Keratinocyte (primary cell): ENCODE measurements around the gene PPHLN1. TPM values are rescaled to one million over a fixed set of nuclear protein-coding genes. Genes with fewer than 3 reads are reported as not detected.

ENCODE experiments used
- DNase-seq: peaks from one replicate; pipeline ENCODE4 v3.0.0-alpha.2; 2011; ENCODE audit warnings: low read depth, missing footprints, low spot score
- FAIRE-seq: peaks from 2 replicates; lab custom pipeline; 2011; peaks lifted over from hg19 to GRCh38; lab: Jason Lieb, UNC
- H2AFZ ChIP-seq: 2 replicates; pipeline ENCODE4 v1.6.0; 2012; ENCODE audit warnings: low read length, control low read depth, inconsistent platforms; ENCODE audit not compliant: control insufficient read depth
- H3K27ac ChIP-seq: 2 replicates; pipeline ENCODE4 v1.5.1; 2011; ENCODE audit warnings: low read length; ENCODE audit not compliant: control insufficient read depth, insufficient read depth
- H3K27me3 ChIP-seq: 3 replicates; pipeline ENCODE4 v1.6.0; 2011; ENCODE audit warnings: low read length; ENCODE audit not compliant: control insufficient read depth, insufficient read depth; ENCODE audit errors: extremely low read depth
- H3K36me3 ChIP-seq, 2 experiments: 2 replicates in 1 of 2; 3 replicates in 1 of 2; pipeline ENCODE4 v1.5.1; 2011; ENCODE audit warnings: low read length in 2 of 2, mild to moderate bottlenecking in 1 of 2; ENCODE audit not compliant: control insufficient read depth in 2 of 2, insufficient read depth in 2 of 2; ENCODE audit errors: extremely low read depth in 1 of 2
- H3K4me1 ChIP-seq: 3 replicates; pipeline ENCODE4 v1.5.1; 2011; ENCODE audit warnings: low read length; ENCODE audit not compliant: control insufficient read depth, insufficient read depth; ENCODE audit errors: extremely low read depth
- H3K4me2 ChIP-seq: 3 replicates; pipeline ENCODE4 v1.6.0; 2011; ENCODE audit warnings: low read depth, low read length; ENCODE audit not compliant: control insufficient read depth, insufficient read depth; ENCODE audit errors: extremely low read depth
- H3K4me3 ChIP-seq, 3 experiments: fragments of 200-600 bp in 1 of 3; sonication (generic) in 1 of 3; 2 replicates in 2 of 3; 3 replicates in 1 of 3; pipeline ENCODE4 v1.5.1; 2011 to 2016; ENCODE audit warnings: low read length in 3 of 3, mild to moderate bottlenecking in 3 of 3, control low read depth in 2 of 3, inconsistent platforms in 1 of 3, low read depth in 1 of 3, mixed read lengths in 1 of 3, mixed run types in 1 of 3, moderate library complexity in 1 of 3; ENCODE audit not compliant: control insufficient read depth in 2 of 3, insufficient read depth in 2 of 3; ENCODE audit errors: extremely low read depth in 1 of 3
- H3K79me2 ChIP-seq: 2 replicates; pipeline ENCODE4 v1.6.0; 2012; ENCODE audit warnings: low read length; ENCODE audit not compliant: control insufficient read depth, insufficient read depth
- H3K9ac ChIP-seq: 3 replicates; pipeline ENCODE4 v1.6.0; 2011; ENCODE audit warnings: low read length; ENCODE audit not compliant: control insufficient read depth, insufficient read depth; ENCODE audit errors: extremely low read depth
- H3K9me1 ChIP-seq: 3 replicates; pipeline ENCODE4 v1.6.0; 2011; ENCODE audit warnings: low read length; ENCODE audit not compliant: control insufficient read depth, insufficient read depth; ENCODE audit errors: extremely low read depth
- H3K9me3 ChIP-seq: 2 replicates; pipeline ENCODE4 v1.5.1; 2012; ENCODE audit warnings: low read depth, low read length; ENCODE audit not compliant: control insufficient read depth
- H4K20me1 ChIP-seq: 3 replicates; pipeline ENCODE4 v1.6.0; 2011; ENCODE audit warnings: low read length; ENCODE audit not compliant: control insufficient read depth, insufficient read depth; ENCODE audit errors: extremely low read depth
- EZH2 ChIP-seq: IDR thresholded peaks from one replicate; pipeline ENCODE4 v1.6.1; 2012; ENCODE audit warnings: inconsistent platforms, mild to moderate bottlenecking, low read length, moderate library complexity
- dilution Hi-C: fragments of 300-500 bp; cut with MboI; formaldehyde crosslinking; loops from one replicate; pipeline ENCODE4 v1.7.0; 2020; ENCODE audit warnings: low sequenced_read_pairs; ENCODE audit not compliant: extremely low pct_ligation_motif_present
- polyA plus RNA-seq, 5 experiments: library from polyadenylated mRNA; depleted of rRNA in 3 of 5; stranded (reverse) in 3 of 5; stranded (forward) in 1 of 5; unstranded in 1 of 5; fragments of >200 nt; gene quantifications; 1 replicate in 1 of 5; 2 replicates in 3 of 5; 3 replicates in 1 of 5; pipeline versions ENCODE4 v1.2.1 to v1.2.3, GENCODE V29; 2011 to 2012; ENCODE audit warnings: missing spikeins in 2 of 5, low read depth in 1 of 5, low replicate concordance in 1 of 5
- TF ChIP-seq, protein P1 (sequence below), 3 experiments: IDR thresholded peaks in 1 of 3; conservative IDR thresholded peaks in 1 of 3; optimal IDR thresholded peaks in 1 of 3; 2 replicates in 2 of 3; 3 replicates in 1 of 3; pipeline versions ENCODE3 to v1.5.1; 2011; ENCODE audit warnings: low read length in 3 of 3, mild to moderate bottlenecking in 3 of 3, moderate library complexity in 2 of 3, control low read depth in 1 of 3, inconsistent platforms in 1 of 3; ENCODE audit not compliant: insufficient read depth in 2 of 3; ENCODE audit errors: extremely low read depth in 1 of 3

Gene PPHLN1
- polyA plus RNA-seq, 1 donor (not counting 4 experiments of a cell fraction or from before 2014, with no cell fraction given), result 95.5 TPM

DNA sequence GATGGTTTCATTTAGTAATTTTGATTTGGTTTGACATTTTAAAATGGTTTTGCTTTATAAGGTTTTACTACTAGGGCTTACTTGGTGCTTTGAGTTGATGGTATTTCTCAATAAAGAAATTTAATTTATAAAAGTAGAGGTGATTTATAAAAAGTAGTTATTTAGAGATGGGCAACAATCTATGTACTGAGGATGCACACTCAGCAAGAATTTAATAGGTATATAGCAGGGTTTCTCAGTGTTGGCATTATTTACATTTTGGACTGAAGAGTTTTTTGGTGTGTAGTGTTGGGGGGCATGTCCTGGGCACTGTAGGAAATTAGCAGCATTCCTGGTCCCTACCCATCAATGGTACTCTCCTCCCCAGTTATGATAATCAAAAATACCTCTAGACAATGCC lies 47.7 kb downstream of the PPHLN1 start:
- Histone ChIP-seq H3K9me1 (no peaks in the 10 kb centered on the region), H3K4me3 (no peak overlapping the region), H3K9me3 (no peaks in the 10 kb centered on the region), H3K4me2 (no peak overlapping the region), H3K27me3 (no peaks in the 10 kb centered on the region), H3K27ac (no peak overlapping the region), H2AFZ (no peak overlapping the region), H4K20me1 (no peaks in the 10 kb centered on the region), H3K9ac (no peak overlapping the region), H3K4me1 (peaks cover 4% of the 10 kb centered on the region), H3K79me2 (peaks cover 12% of the 10 kb centered on the region), H3K36me3 (peaks cover 0 to 3% of the 10 kb centered on the region in 2 experiments)
- TF ChIP-seq, protein P1, sequence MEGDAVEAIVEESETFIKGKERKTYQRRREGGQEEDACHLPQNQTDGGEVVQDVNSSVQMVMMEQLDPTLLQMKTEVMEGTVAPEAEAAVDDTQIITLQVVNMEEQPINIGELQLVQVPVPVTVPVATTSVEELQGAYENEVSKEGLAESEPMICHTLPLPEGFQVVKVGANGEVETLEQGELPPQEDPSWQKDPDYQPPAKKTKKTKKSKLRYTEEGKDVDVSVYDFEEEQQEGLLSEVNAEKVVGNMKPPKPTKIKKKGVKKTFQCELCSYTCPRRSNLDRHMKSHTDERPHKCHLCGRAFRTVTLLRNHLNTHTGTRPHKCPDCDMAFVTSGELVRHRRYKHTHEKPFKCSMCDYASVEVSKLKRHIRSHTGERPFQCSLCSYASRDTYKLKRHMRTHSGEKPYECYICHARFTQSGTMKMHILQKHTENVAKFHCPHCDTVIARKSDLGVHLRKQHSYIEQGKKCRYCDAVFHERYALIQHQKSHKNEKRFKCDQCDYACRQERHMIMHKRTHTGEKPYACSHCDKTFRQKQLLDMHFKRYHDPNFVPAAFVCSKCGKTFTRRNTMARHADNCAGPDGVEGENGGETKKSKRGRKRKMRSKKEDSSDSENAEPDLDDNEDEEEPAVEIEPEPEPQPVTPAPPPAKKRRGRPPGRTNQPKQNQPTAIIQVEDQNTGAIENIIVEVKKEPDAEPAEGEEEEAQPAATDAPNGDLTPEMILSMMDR (optimal IDR thresholded peaks at IDR 0.05 in 1 of 3, IDR thresholded peaks at IDR 0.05 in 1 of 3, conservative IDR thresholded peaks at IDR 0.05 in 1 of 3; ENCODE audit: extremely low read depth in 1 of 3, insufficient read depth in 2 of 3, low read length in 3 of 3), result no peak
- TF ChIP-seq EZH2, result no peak
- dilution Hi-C loops, result no loop called here
- DNase-seq (no peak), FAIRE-seq (no peak)

DNA sequence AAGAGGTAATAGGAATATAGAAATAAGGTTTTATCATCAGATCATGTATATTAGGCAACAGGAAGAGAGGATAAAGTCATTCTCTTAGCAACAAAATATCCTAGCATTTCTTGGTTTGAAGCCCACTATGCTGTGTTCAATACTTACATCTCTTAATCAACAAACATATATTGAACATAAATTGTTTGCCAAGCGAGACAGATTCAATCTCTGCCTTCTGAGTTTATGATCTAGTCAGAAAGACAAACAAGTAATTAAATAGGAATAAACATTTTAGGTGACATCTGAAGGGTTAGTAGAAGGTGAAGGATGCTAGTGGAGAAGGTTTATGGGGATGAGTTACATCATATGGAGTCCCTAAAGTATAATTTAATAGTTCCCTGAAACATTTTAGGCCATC lies 54.8 kb downstream of the PPHLN1 start:
- Histone ChIP-seq H3K9me3 (no peaks in the 10 kb centered on the region), H3K79me2 (no peaks in the 10 kb centered on the region), H3K36me3 (peaks cover 3 to 10% of the 10 kb centered on the region in 2 experiments), H2AFZ (no peak overlapping the region), H3K9me1 (peaks cover 2% of the 10 kb centered on the region), H3K4me2 (no peak overlapping the region), H3K27me3 (no peaks in the 10 kb centered on the region), H3K9ac (no peak overlapping the region), H3K27ac (no peak overlapping the region), H3K4me3 (no peak overlapping the region), H3K4me1 (no peaks in the 10 kb centered on the region), H4K20me1 (no peaks in the 10 kb centered on the region)
- DNase-seq (no peak), FAIRE-seq (no peak)
- dilution Hi-C loops, result no loop called here
- TF ChIP-seq, protein P1 (optimal IDR thresholded peaks at IDR 0.05 in 1 of 3, IDR thresholded peaks at IDR 0.05 in 1 of 3, conservative IDR thresholded peaks at IDR 0.05 in 1 of 3; ENCODE audit: extremely low read depth in 1 of 3, insufficient read depth in 2 of 3, low read length in 3 of 3), result no peak
- no peak for TF ChIP-seq EZH2
